HepG2 (cell line): Measurements from ENCODE around the gene FTL. TPM values are rescaled to one million over a fixed set of nuclear protein-coding genes. Genes with fewer than 3 reads are reported as not detected.

Source experiments
- microRNA-seq: library from miRNA; unstranded; fragments of <30 nt; microRNA quantifications from one replicate; pipeline ENCODE4, GENCODE V29; 2020
- polyA plus RNA-seq, 8 experiments: library from polyadenylated mRNA; depleted of rRNA in 3 of 8; stranded (reverse) in 7 of 8; unstranded in 1 of 8; fragments of >200 nt; fragmentation: Illumina TruSeq in 4 of 8; extraction: Trizol in 4 of 8; gene quantifications; 2 replicates each; pipeline versions ENCODE4 v1.2.1 to v1.2.3, GENCODE V29; 2011 to 2016; ENCODE audit warnings: low read depth in 4 of 8, missing spikeins in 1 of 8, mixed read lengths in 1 of 8; ENCODE audit not compliant: insufficient read depth in 1 of 8
- small RNA-seq, 3 experiments: library from RNA; depleted of rRNA; stranded (forward); fragments of <200 nt; gene quantifications; one replicate each; pipeline ENCODE3, GENCODE V24; 2012; ENCODE audit warnings: low read depth in 2 of 3, low replicate concordance in 1 of 3; ENCODE audit not compliant: insufficient read length in 3 of 3, insufficient read depth in 2 of 3
- total RNA-seq, 5 experiments: library from RNA; depleted of rRNA; stranded (reverse); fragments of >200 nt; fragmentation: Illumina TruSeq; extraction: Trizol; gene quantifications; 2 replicates each; pipeline ENCODE4 v1.2.3, GENCODE V29; 2016; ENCODE audit warnings: low read depth in 1 of 5

FTL gene
- total and polyA plus RNA-seq, 2 of the 13 experiments (the other 11 are each of a cell fraction or from before 2014, with no cell fraction given) = 2,721 to 8,800 TPM

Small RNA genes lying within 50 kb of the gene (microRNA-seq; reads per million reads assigned to microRNA genes)
- 1.0 reads per million for gene MIR6798

Small RNA genes lying within 50 kb of the gene (small RNA-seq; reads per million reads assigned to genes)
- gene AC026803.1 = 0 reads per million in 3 experiments
- gene MIR6798 = 0 reads per million in 3 experiments

Other genes with a start within 250 kb of the FTL start
- gene MAMSTR, start 245.6 kb upstream of the FTL start, total RNA-seq (2016; rRNA removed; fragmentation: Illumina TruSeq; extraction: Trizol) = 2.0 and 2.2 TPM in 2 replicates
- gene MAMSTR, start 245.6 kb upstream of the FTL start, polyA plus RNA-seq (2011; rRNA removed) = 2.4 and 2.7 TPM in 2 replicates
- 0.44 and 0.49 TPM in 2 replicates for gene RASIP1, start 224.7 kb upstream of the FTL start, total RNA-seq (2016; rRNA removed; fragmentation: Illumina TruSeq; extraction: Trizol)
- 0.58 and 1.1 TPM in 2 replicates for gene RASIP1, start 224.7 kb upstream of the FTL start, polyA plus RNA-seq (2011; rRNA removed)
- gene IZUMO1, start 218.4 kb upstream of the FTL start, total RNA-seq (2016; rRNA removed; fragmentation: Illumina TruSeq; extraction: Trizol) = 0.22 TPM in 1 of 2 replicates, not detected in the other
- 0.07 and 0.16 TPM in 2 replicates for gene IZUMO1, start 218.4 kb upstream of the FTL start, polyA plus RNA-seq (2011; rRNA removed)
- 0.07 TPM in 2 replicates for gene FUT1, start 212.7 kb upstream of the FTL start, total RNA-seq (2016; rRNA removed; fragmentation: Illumina TruSeq; extraction: Trizol)
- 1.1 and 1.5 TPM in 2 replicates for gene FUT1, start 212.7 kb upstream of the FTL start, polyA plus RNA-seq (2011; rRNA removed)
- gene FGF21, start 209.8 kb upstream of the FTL start, total RNA-seq (2016; rRNA removed; fragmentation: Illumina TruSeq; extraction: Trizol) = not detected in 2 replicates
- gene FGF21, start 209.8 kb upstream of the FTL start, polyA plus RNA-seq (2011; rRNA removed) = 0.17 TPM in 2 replicates
- gene BCAT2, start 154.3 kb upstream of the FTL start, total RNA-seq (2016; rRNA removed; fragmentation: Illumina TruSeq; extraction: Trizol) = 2.3 and 2.5 TPM in 2 replicates
- gene BCAT2, start 154.3 kb upstream of the FTL start, polyA plus RNA-seq (2011; rRNA removed) = 3.6 TPM in 2 replicates
- gene HSD17B14, start 128.8 kb upstream of the FTL start, total RNA-seq (2016; rRNA removed; fragmentation: Illumina TruSeq; extraction: Trizol) = 0.53 and 0.58 TPM in 2 replicates
- gene HSD17B14, start 128.8 kb upstream of the FTL start, polyA plus RNA-seq (2011; rRNA removed) = 1.2 and 1.8 TPM in 2 replicates
- gene PLEKHA4, start 96.7 kb upstream of the FTL start, total RNA-seq (2016; rRNA removed; fragmentation: Illumina TruSeq; extraction: Trizol) = 4.3 and 6.0 TPM in 2 replicates
- 4.8 and 6.0 TPM in 2 replicates for gene PLEKHA4, start 96.7 kb upstream of the FTL start, polyA plus RNA-seq (2011; rRNA removed)
- gene PPP1R15A, start 92.9 kb upstream of the FTL start, total RNA-seq (2016; rRNA removed; fragmentation: Illumina TruSeq; extraction: Trizol) = 7.8 and 18.5 TPM in 2 replicates
- gene PPP1R15A, start 92.9 kb upstream of the FTL start, polyA plus RNA-seq (2011; rRNA removed) = 15.2 and 15.6 TPM in 2 replicates
- gene TULP2, start 66.6 kb upstream of the FTL start, total RNA-seq (2016; rRNA removed; fragmentation: Illumina TruSeq; extraction: Trizol) = not detected in 2 replicates
- gene TULP2, start 66.6 kb upstream of the FTL start, polyA plus RNA-seq (2011; rRNA removed) = 0.04 and 0.08 TPM in 2 replicates
- gene NUCB1, start 65.0 kb upstream of the FTL start, total RNA-seq (2016; rRNA removed; fragmentation: Illumina TruSeq; extraction: Trizol) = 34.3 and 82.3 TPM in 2 replicates
- gene NUCB1, start 65.0 kb upstream of the FTL start, polyA plus RNA-seq (2011; rRNA removed) = 106 and 144 TPM in 2 replicates
- gene DHDH, start 31.6 kb upstream of the FTL start, total RNA-seq (2016; rRNA removed; fragmentation: Illumina TruSeq; extraction: Trizol) = 0.13 and 0.29 TPM in 2 replicates
- gene DHDH, start 31.6 kb upstream of the FTL start, polyA plus RNA-seq (2011; rRNA removed) = 0.91 and 1.9 TPM in 2 replicates
- gene BAX, start 10.4 kb upstream of the FTL start, total RNA-seq (2016; rRNA removed; fragmentation: Illumina TruSeq; extraction: Trizol) = 167 and 176 TPM in 2 replicates
- 139 and 164 TPM in 2 replicates for gene BAX, start 10.4 kb upstream of the FTL start, polyA plus RNA-seq (2011; rRNA removed)
- gene GYS1, start 28.0 kb downstream of the FTL start, total RNA-seq (2016; rRNA removed; fragmentation: Illumina TruSeq; extraction: Trizol) = 16.4 and 18.4 TPM in 2 replicates
- gene GYS1, start 28.0 kb downstream of the FTL start, polyA plus RNA-seq (2011; rRNA removed) = 34.3 and 42.1 TPM in 2 replicates
- gene RUVBL2, start 28.6 kb downstream of the FTL start, total RNA-seq (2016; rRNA removed; fragmentation: Illumina TruSeq; extraction: Trizol) = 108 and 122 TPM in 2 replicates
- gene RUVBL2, start 28.6 kb downstream of the FTL start, polyA plus RNA-seq (2011; rRNA removed) = 109 and 120 TPM in 2 replicates
- gene LHB, start 51.8 kb downstream of the FTL start, total RNA-seq (2016; rRNA removed; fragmentation: Illumina TruSeq; extraction: Trizol) = not detected in 2 replicates
- 0.82 TPM in 1 of 2 replicates, not detected in the other for gene LHB, start 51.8 kb downstream of the FTL start, polyA plus RNA-seq (2011; rRNA removed)
- gene CGB3, start 59.0 kb downstream of the FTL start, total RNA-seq (2016; rRNA removed; fragmentation: Illumina TruSeq; extraction: Trizol) = not detected in 2 replicates
- not detected in 2 replicates for gene CGB3, start 59.0 kb downstream of the FTL start, polyA plus RNA-seq (2011; rRNA removed)
- gene CGB2, start 66.6 kb downstream of the FTL start, total RNA-seq (2016; rRNA removed; fragmentation: Illumina TruSeq; extraction: Trizol) = not detected in 2 replicates
- not detected in 2 replicates for gene CGB2, start 66.6 kb downstream of the FTL start, polyA plus RNA-seq (2011; rRNA removed)
- not detected in 2 replicates for gene CGB1, start 71.6 kb downstream of the FTL start, total RNA-seq (2016; rRNA removed; fragmentation: Illumina TruSeq; extraction: Trizol)
- gene CGB1, start 71.6 kb downstream of the FTL start, polyA plus RNA-seq (2011; rRNA removed) = not detected in 2 replicates
- gene CGB5, start 78.5 kb downstream of the FTL start, total RNA-seq (2016; rRNA removed; fragmentation: Illumina TruSeq; extraction: Trizol) = not detected in 2 replicates
- not detected in 2 replicates for gene CGB5, start 78.5 kb downstream of the FTL start, polyA plus RNA-seq (2011; rRNA removed)
- not detected in 2 replicates for gene CGB8, start 83.8 kb downstream of the FTL start, total RNA-seq (2016; rRNA removed; fragmentation: Illumina TruSeq; extraction: Trizol)
- gene CGB8, start 83.8 kb downstream of the FTL start, polyA plus RNA-seq (2011; rRNA removed) = not detected in 2 replicates
- not detected in 2 replicates for gene CGB7, start 92.4 kb downstream of the FTL start, total RNA-seq (2016; rRNA removed; fragmentation: Illumina TruSeq; extraction: Trizol)
- gene CGB7, start 92.4 kb downstream of the FTL start, polyA plus RNA-seq (2011; rRNA removed) = 0.07 and 0.08 TPM in 2 replicates
- not detected in 2 replicates for gene NTF4, start 99.5 kb downstream of the FTL start, total RNA-seq (2016; rRNA removed; fragmentation: Illumina TruSeq; extraction: Trizol)
- not detected in 2 replicates for gene NTF4, start 99.5 kb downstream of the FTL start, polyA plus RNA-seq (2011; rRNA removed)
- not detected in 2 replicates for gene KCNA7, start 107.4 kb downstream of the FTL start, total RNA-seq (2016; rRNA removed; fragmentation: Illumina TruSeq; extraction: Trizol)
- not detected in 2 replicates for gene KCNA7, start 107.4 kb downstream of the FTL start, polyA plus RNA-seq (2011; rRNA removed)
- gene SNRNP70, start 120.1 kb downstream of the FTL start, total RNA-seq (2016; rRNA removed; fragmentation: Illumina TruSeq; extraction: Trizol) = 85.9 and 150 TPM in 2 replicates
- gene SNRNP70, start 120.1 kb downstream of the FTL start, polyA plus RNA-seq (2011; rRNA removed) = 210 and 272 TPM in 2 replicates
- gene LIN7B, start 149.1 kb downstream of the FTL start, total RNA-seq (2016; rRNA removed; fragmentation: Illumina TruSeq; extraction: Trizol) = 3.5 and 5.3 TPM in 2 replicates
- gene LIN7B, start 149.1 kb downstream of the FTL start, polyA plus RNA-seq (2011; rRNA removed) = 7.6 and 8.6 TPM in 2 replicates
- gene C19orf73, start 153.8 kb downstream of the FTL start, total RNA-seq (2016; rRNA removed; fragmentation: Illumina TruSeq; extraction: Trizol) = 0.80 and 1.4 TPM in 2 replicates
- 1.5 and 3.0 TPM in 2 replicates for gene C19orf73, start 153.8 kb downstream of the FTL start, polyA plus RNA-seq (2011; rRNA removed)
- gene PPFIA3, start 154.2 kb downstream of the FTL start, total RNA-seq (2016; rRNA removed; fragmentation: Illumina TruSeq; extraction: Trizol) = 6.3 and 8.6 TPM in 2 replicates
- gene PPFIA3, start 154.2 kb downstream of the FTL start, polyA plus RNA-seq (2011; rRNA removed) = 6.7 and 8.9 TPM in 2 replicates
- gene HRC, start 190.1 kb downstream of the FTL start, total RNA-seq (2016; rRNA removed; fragmentation: Illumina TruSeq; extraction: Trizol) = 1.5 and 3.6 TPM in 2 replicates
- gene HRC, start 190.1 kb downstream of the FTL start, polyA plus RNA-seq (2011; rRNA removed) = 15.4 and 26.4 TPM in 2 replicates
- 1.7 and 1.9 TPM in 2 replicates for gene TRPM4, start 192.5 kb downstream of the FTL start, total RNA-seq (2016; rRNA removed; fragmentation: Illumina TruSeq; extraction: Trizol)
- 4.3 and 6.3 TPM in 2 replicates for gene TRPM4, start 192.5 kb downstream of the FTL start, polyA plus RNA-seq (2011; rRNA removed)